GM12878 (cell line): ENCODE data around the gene VTI1A. TPM values are rescaled to one million over a fixed set of nuclear protein-coding genes. Genes with fewer than 3 reads are reported as not detected.

Experiments used
- ATAC-seq: fragments of 200-7000 bp; cut with Tn5 transposase; 3 replicates; pipeline ENCODE4 v1.9.1; 2020; ENCODE audit warnings: mild to moderate bottlenecking, moderate library complexity
- BruUV-seq: library from RNA; stranded (reverse); fragments of 400-500 nt; replicated peaks from 2 replicates; lab custom pipeline; 2021; lab: Mats Ljungman, UMichigan
- CTCF ChIA-PET: fragments of 300-600 bp; sonication (Branson Sonifier 250); formaldehyde crosslinking; extraction: SDS; loops from one replicate; lab custom pipeline; 2021; ENCODE audit warnings: inconsistent platforms; lab: Yijun Ruan, JAX
- POLR2A ChIA-PET: fragments of 350-600 bp; formaldehyde crosslinking; extraction: SDS; loops from one replicate; lab custom pipeline; 2021; ENCODE audit warnings: inconsistent platforms; lab: Charles Lee
- RAD21 ChIA-PET: fragments of 300-600 bp; sonication (Branson Sonifier 250); formaldehyde crosslinking; loops from one replicate; lab custom pipeline; 2023; ENCODE audit warnings: antibody characterized with exemption; ENCODE audit not compliant: unreplicated experiment; lab: Charles Lee
- SMC1A ChIA-PET: fragments of 300-600 bp; sonication (Branson Sonifier 250); formaldehyde crosslinking; loops from one replicate; lab custom pipeline; 2023; ENCODE audit not compliant: unreplicated experiment, uncharacterized antibody; lab: Charles Lee
- DNase-seq: peaks from one replicate; pipeline ENCODE4 v3.0.0-alpha.2; 2011; ENCODE audit warnings: low read depth, low spot score
- FAIRE-seq: peaks from 3 replicates; lab custom pipeline; 2011; peaks lifted over from hg19 to GRCh38; lab: Jason Lieb, UNC
- H2AFZ ChIP-seq: 2 replicates; pipeline ENCODE4 v1.6.0; 2011; ENCODE audit warnings: low read depth, low read length, control low read depth; ENCODE audit not compliant: control insufficient read depth
- H3K27ac ChIP-seq: 2 replicates; pipeline ENCODE4 v1.5.1; 2011; ENCODE audit warnings: control low read depth; ENCODE audit not compliant: control insufficient read depth, insufficient read depth
- H3K27me3 ChIP-seq, 2 experiments: replicated peaks in 1 of 2; 2 replicates each; pipeline versions ENCODE4 v1.6.0 to v1.6.1; 2011; ENCODE audit warnings: low read length in 1 of 2; ENCODE audit not compliant: control insufficient read depth in 2 of 2, insufficient read depth in 2 of 2
- H3K36me3 ChIP-seq, 2 experiments: 2 replicates each; pipeline ENCODE4 v1.5.1; 2011; ENCODE audit warnings: low read length in 1 of 2; ENCODE audit not compliant: control insufficient read depth in 2 of 2, insufficient read depth in 2 of 2
- H3K4me1 ChIP-seq: 2 replicates; pipeline ENCODE4 v1.6.1; 2011; ENCODE audit warnings: mild to moderate bottlenecking, low read length, moderate library complexity, mixed read lengths; ENCODE audit not compliant: control insufficient read depth, insufficient read depth
- H3K4me2 ChIP-seq: 2 replicates; pipeline ENCODE4 v1.6.0; 2011; ENCODE audit warnings: control low read depth; ENCODE audit not compliant: control insufficient read depth, insufficient read depth
- H3K4me3 ChIP-seq: fragments of 200-600 bp; sonication (generic); 2 replicates; pipeline ENCODE4 v1.5.1; 2016
- H3K79me2 ChIP-seq: 2 replicates; pipeline ENCODE4 v1.6.0; 2011; ENCODE audit warnings: low read length; ENCODE audit not compliant: control insufficient read depth, insufficient read depth
- H3K9ac ChIP-seq: 2 replicates; pipeline ENCODE4 v1.8.0; 2011; ENCODE audit warnings: low read length, control low read depth, mixed read lengths; ENCODE audit not compliant: control insufficient read depth, insufficient read depth
- H3K9me3 ChIP-seq: replicated peaks from 3 replicates; pipeline ENCODE4 v1.5.1; 2011; ENCODE audit warnings: mild to moderate bottlenecking, low read length; ENCODE audit not compliant: control insufficient read depth, insufficient read depth
- H4K20me1 ChIP-seq: 2 replicates; pipeline ENCODE4 v1.6.0; 2011; ENCODE audit not compliant: control insufficient read depth, insufficient read depth
- BRCA1 ChIP-seq: IDR thresholded peaks from 2 replicates; pipeline ENCODE4 v1.6.1; 2011; ENCODE audit warnings: low read depth, low read length, improper control_type of control experiment
- FOS ChIP-seq: IDR thresholded peaks from 3 replicates; pipeline ENCODE4 v1.6.1; 2011; ENCODE audit warnings: borderline replicate concordance; ENCODE audit not compliant: insufficient read length; ENCODE audit errors: extremely low read depth
- HDAC6 ChIP-seq: fragments of 200-600 bp; sonication (generic); IDR thresholded peaks from one replicate; pipeline ENCODE4 v1.8.0; 2017; ENCODE audit warnings: antibody characterized with exemption; ENCODE audit not compliant: unreplicated experiment
- MTA3 ChIP-seq: IDR thresholded peaks from 2 replicates; pipeline ENCODE4 v1.6.1; 2012; ENCODE audit warnings: low read length, inconsistent platforms, borderline replicate concordance
- MXI1 ChIP-seq: fragments of 150-350 bp; IDR thresholded peaks from 2 replicates; pipeline ENCODE4 v1.6.1; 2011; ENCODE audit warnings: low read depth, mild to moderate bottlenecking, inconsistent platforms, low read length, improper control_type of control experiment
- MYB ChIP-seq: fragments of 150-350 bp; IDR thresholded peaks from 2 replicates; pipeline ENCODE4 v1.6.1; 2014; ENCODE audit warnings: mild to moderate bottlenecking, low read depth, low read length, borderline replicate concordance
- NFIC ChIP-seq: IDR thresholded peaks from 2 replicates; pipeline ENCODE4 v1.6.1; 2012; ENCODE audit warnings: low read depth, mild to moderate bottlenecking, inconsistent platforms, low read length, moderate library complexity
- NFXL1 ChIP-seq: fragments of 450-650 bp; IDR thresholded peaks from 2 replicates; pipeline ENCODE4 v1.6.1; 2017; ENCODE audit warnings: antibody characterized with exemption, mild to moderate bottlenecking, borderline replicate concordance
- NKRF ChIP-seq: fragments of 450-650 bp; conservative IDR thresholded peaks from 2 replicates; pipeline ENCODE4 v1.6.1; 2017; ENCODE audit warnings: mild to moderate bottlenecking, moderate library complexity
- NRF1 ChIP-seq: conservative IDR thresholded peaks from 2 replicates; pipeline ENCODE4 v1.6.1; 2011; ENCODE audit warnings: mild to moderate bottlenecking, low read depth, low read length, improper control_type of control experiment
- PAX8 ChIP-seq: fragments of 450-650 bp; IDR thresholded peaks from 2 replicates; pipeline ENCODE4 v1.6.1; 2017; ENCODE audit warnings: mild to moderate bottlenecking, moderate library complexity
- RBBP5 ChIP-seq: fragments of 200-600 bp; sonication (generic); conservative IDR thresholded peaks from 2 replicates; pipeline ENCODE4 v1.6.1; 2016
- RCOR1 ChIP-seq: conservative IDR thresholded peaks from 2 replicates; pipeline ENCODE4 v1.6.1; 2012; ENCODE audit warnings: low read depth, low read length, improper control_type of control experiment
- SMC3 ChIP-seq: IDR thresholded peaks from 2 replicates; pipeline ENCODE4 v1.6.1; 2011; ENCODE audit warnings: low read length, improper control_type of control experiment, borderline replicate concordance
- TCF3 ChIP-seq: IDR thresholded peaks from 2 replicates; pipeline ENCODE4 v1.6.1; 2012; ENCODE audit warnings: low read depth, mild to moderate bottlenecking, low read length, borderline replicate concordance; ENCODE audit not compliant: insufficient read depth
- YBX1 ChIP-seq: fragments of 450-650 bp; IDR thresholded peaks from 2 replicates; pipeline ENCODE4 v1.6.1; 2016; ENCODE audit warnings: antibody characterized with exemption
- ZNF24 ChIP-seq: fragments of 450-650 bp; IDR thresholded peaks from 2 replicates; pipeline ENCODE4 v1.6.1; 2017; ENCODE audit warnings: antibody characterized with exemption, mild to moderate bottlenecking
- ZNF622 ChIP-seq: fragments of 450-650 bp; IDR thresholded peaks from 2 replicates; pipeline ENCODE4 v1.6.1; 2017; ENCODE audit warnings: mild to moderate bottlenecking, inconsistent platforms
- ZNF687 ChIP-seq: fragments of 450-650 bp; IDR thresholded peaks from 2 replicates; pipeline ENCODE4 v1.6.1; 2017; ENCODE audit warnings: mild to moderate bottlenecking, moderate library complexity
- WGBS: methylation state at CpG from one replicate; pipeline ENCODE4 v1.1.6; 2016; ENCODE audit warnings: low lambda C conversion rate; ENCODE audit not compliant: insufficient replicate concordance, insufficient coverage; ENCODE audit errors: missing lambda C conversion rate; 5-methylcytosine and 5-hydroxymethylcytosine counted together
- in situ Hi-C: fragments of 300-500 bp; cut with MboI; formaldehyde crosslinking; loops from 9 replicates; pipeline ENCODE4 v1.14.3; 2018; ENCODE audit warnings: mixed read lengths
- intact Hi-C: fragments of 100-400 bp; cut with micrococcal nuclease; formaldehyde crosslinking; loops from one replicate; pipeline ENCODE4 v1.14.2; 2022; ENCODE audit not compliant: unreplicated experiment
- polyA plus RNA-seq, 11 experiments: library from polyadenylated mRNA; depleted of rRNA in 4 of 11; unstranded in 6 of 11; stranded (reverse) in 5 of 11; fragments of >200 nt; fragmentation: Nextera tagmentation in 4 of 11; fragmentation: Illumina TruSeq in 1 of 11; extraction: Ambion mirVana in 4 of 11; extraction: Trizol in 1 of 11; gene quantifications; 1 replicate in 1 of 11; 2 replicates in 10 of 11; pipeline versions ENCODE4 v1.2.1 to v1.2.3, GENCODE V29; 2011 to 2016; ENCODE audit warnings: inconsistent platforms in 2 of 11, missing spikeins in 2 of 11, low read depth in 1 of 11
- total RNA-seq, 4 experiments: library from RNA; depleted of rRNA in 3 of 4; stranded (reverse); fragments of >200 nt in 3 of 4; fragmentation: Illumina TruSeq in 1 of 4; extraction: Trizol in 1 of 4; gene quantifications; 2 replicates each; pipeline versions ENCODE4 v1.2.1 to v1.2.3, GENCODE V29; 2013 to 2021

VTI1A gene
- total and polyA plus RNA-seq, 10 of the 15 experiments (the other 5 are each of a cell fraction or from before 2014, with no cell fraction given), result 12.4 to 43.2 (median 27.5) TPM

GRCh38 chr10:112841549-112841948, 394.5 kb downstream of the VTI1A start:
- POLR2A ChIA-PET, result no interaction called here
- no peak for ATAC-seq
- in situ Hi-C loops, result no loop called here
- no peak for TF ChIP-seq BRCA1
- no peak for TF ChIP-seq SMC3
- TF ChIP-seq RBBP5, result no peak
- no peak for TF ChIP-seq NRF1
- no peak for TF ChIP-seq TCF3
- TF ChIP-seq MXI1, result no peak
- TF ChIP-seq MYB, result no peak
- TF ChIP-seq YBX1, result no peak
- TF ChIP-seq MTA3, result no peak
- no peak for TF ChIP-seq NFXL1
- TF ChIP-seq FOS, result no peak
- TF ChIP-seq ZNF687, result no peak
- TF ChIP-seq PAX8, result no peak
- no peak for TF ChIP-seq ZNF622
- TF ChIP-seq HDAC6, result no peak
- TF ChIP-seq NFIC, result no peak
- no peak for TF ChIP-seq RCOR1
- TF ChIP-seq ZNF24, result no peak
- TF ChIP-seq NKRF, result no peak

More at GRCh38 chr10:112841549-112841948, 394.5 kb downstream of the VTI1A start:
- Histone ChIP-seq H4K20me1 (no peaks in the 10 kb centered on the region), H3K9me3 (no peaks in the 10 kb centered on the region; the same call in 2 of the 3 replicates), H3K4me2 (no peak overlapping the region), H3K27me3 (no peaks in the 10 kb centered on the region), H3K9ac (no peak overlapping the region), H3K36me3 (no peaks in the 10 kb centered on the region), H3K4me1 (no peaks in the 10 kb centered on the region), H3K79me2 (no peaks in the 10 kb centered on the region), H2AFZ (no peak overlapping the region), H3K27ac (no peak overlapping the region), H3K4me3 (no peak overlapping the region)
- ChIA-PET SMC1A (no interaction called here), RAD21 (no interaction called here), CTCF (no interaction called here)
- no peak for FAIRE-seq
- intact Hi-C loops, result no loop called here
- DNase-seq, result no peak
- 80% methylated on average over 7 of the region's 7 CpGs for WGBS
- BruUV-seq, result no TSS peak
